HepG2 (cell line): ENCODE data around the gene SRRM3.

ENCODE experiments used
- BRCA1 ChIP-seq: sonication (generic); formaldehyde crosslinking; IDR thresholded peaks from 2 replicates; pipeline ENCODE4 v1.4.0; 2020; ENCODE audit warnings: missing genetic modification reagents
- HDAC1 ChIP-seq: sonication (generic); formaldehyde crosslinking; IDR thresholded peaks from 2 replicates; pipeline ENCODE4 v1.5.1; 2020; ENCODE audit warnings: mild to moderate bottlenecking, missing genetic modification reagents
- NBN ChIP-seq: fragments of 450-650 bp; conservative IDR thresholded peaks from 2 replicates; pipeline ENCODE4 v1.6.1; 2017
- NR2C2 ChIP-seq: sonication (generic); formaldehyde crosslinking; IDR thresholded peaks from 2 replicates; pipeline ENCODE4 v1.4.0; 2020; ENCODE audit warnings: missing genetic modification reagents, mild to moderate bottlenecking, moderate library complexity, borderline replicate concordance
- RFX3 ChIP-seq: IDR thresholded peaks from 2 replicates; pipeline ENCODE4 v1.6.1; 2016; ENCODE audit warnings: missing biosample characterization, missing genetic modification reagents
- RXRA ChIP-seq: sonication (generic); formaldehyde crosslinking; IDR thresholded peaks from 2 replicates; pipeline ENCODE4 v1.5.1; 2020; ENCODE audit warnings: missing genetic modification reagents
- SALL2 ChIP-seq: sonication (generic); formaldehyde crosslinking; IDR thresholded peaks from 2 replicates; pipeline ENCODE4 v1.8.1; 2023; ENCODE audit warnings: mild to moderate bottlenecking, missing genetic modification reagents, inconsistent platforms
- SUZ12 ChIP-seq: fragments of 150-350 bp; IDR thresholded peaks from 2 replicates; pipeline ENCODE4 v1.6.1; 2014; ENCODE audit warnings: low read depth, low read length
- ZFP36 ChIP-seq: fragments of 150-350 bp; IDR thresholded peaks from 2 replicates; pipeline ENCODE4 v1.6.1; 2018; ENCODE audit warnings: borderline replicate concordance, low read length, low read depth; ENCODE audit not compliant: partially characterized antibody
- ZSCAN31 ChIP-seq: sonication (generic); formaldehyde crosslinking; IDR thresholded peaks from 2 replicates; pipeline ENCODE4 v1.5.0; 2020; ENCODE audit warnings: low read depth, mild to moderate bottlenecking, missing genetic modification reagents
- TF ChIP-seq, protein P1 (sequence below): sonication (generic); formaldehyde crosslinking; IDR thresholded peaks from 2 replicates; pipeline ENCODE4 v1.4.0; 2020; ENCODE audit warnings: missing genetic modification reagents

GRCh38 chr7:76303202-76304147 is 101.8 kb downstream of the SRRM3 start:
- no peak for TF ChIP-seq NR2C2 (CRISPR knock-in tag)
- TF ChIP-seq NBN = no peak
- TF ChIP-seq RXRA (CRISPR knock-in tag) = 0 out of 2 replicates have a peak, but pooled peaks have one; percentile 24
- no peak for TF ChIP-seq SUZ12
- TF ChIP-seq ZFP36 = no peak
- TF ChIP-seq ZSCAN31 (CRISPR knock-in tag) = no peak
- no peak for TF ChIP-seq BRCA1 (CRISPR knock-in tag)
- TF ChIP-seq HDAC1 (CRISPR knock-in tag) = no peak; the same call in 1 of the 2 replicates
- TF ChIP-seq, protein P1, sequence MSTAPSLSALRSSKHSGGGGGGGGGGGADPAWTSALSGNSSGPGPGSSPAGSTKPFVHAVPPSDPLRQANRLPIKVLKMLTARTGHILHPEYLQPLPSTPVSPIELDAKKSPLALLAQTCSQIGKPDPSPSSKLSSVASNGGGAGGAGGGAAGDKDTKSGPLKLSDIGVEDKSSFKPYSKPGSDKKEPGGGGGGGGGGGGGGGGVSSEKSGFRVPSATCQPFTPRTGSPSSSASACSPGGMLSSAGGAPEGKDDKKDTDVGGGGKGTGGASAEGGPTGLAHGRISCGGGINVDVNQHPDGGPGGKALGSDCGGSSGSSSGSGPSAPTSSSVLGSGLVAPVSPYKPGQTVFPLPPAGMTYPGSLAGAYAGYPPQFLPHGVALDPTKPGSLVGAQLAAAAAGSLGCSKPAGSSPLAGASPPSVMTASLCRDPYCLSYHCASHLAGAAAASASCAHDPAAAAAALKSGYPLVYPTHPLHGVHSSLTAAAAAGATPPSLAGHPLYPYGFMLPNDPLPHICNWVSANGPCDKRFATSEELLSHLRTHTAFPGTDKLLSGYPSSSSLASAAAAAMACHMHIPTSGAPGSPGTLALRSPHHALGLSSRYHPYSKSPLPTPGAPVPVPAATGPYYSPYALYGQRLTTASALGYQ (CRISPR knock-in tag) = no peak
- 0 out of 2 replicates have a peak, but pooled peaks have one; percentile 61 for TF ChIP-seq SALL2 (CRISPR knock-in tag)
- TF ChIP-seq RFX3 (CRISPR knock-in tag) = no peak
